ENCODE data around the gene PDE9A. TPM values are rescaled to one million over a fixed set of nuclear protein-coding genes. Genes with fewer than 3 reads are reported as not detected.
"Not testable (repeated sequence)": the region's sequence is repeated elsewhere in the genome, so short reads cannot be mapped to it uniquely, and the experiment has no call there.

Gene PDE9A
- 16.6 and 17.5 TPM in 2 replicates for total RNA-seq

GRCh38 chr21:42653231-42654061 is at the start of gene PDE9A:
TSS of gene PDE9A (plus strand) at chr21:42653621. CDS start at chr21:42653815, 194 bp downstream.
- Mint-ChIP-seq H3K4me3 (ENCODE audit: low read depth) (peak within 1 kb of the TSS; percentile 77), H3K36me3 (ENCODE audit: low read depth) (no peaks in the 10 kb centered on the region), H3K4me1 (ENCODE audit: low read depth) (peaks cover 8% of the 10 kb centered on the region), H3K27me3 (ENCODE audit: low read depth) (peaks cover 27% of the 10 kb centered on the region), H3K9me3 (no peaks in the 10 kb centered on the region), H3K27ac (peak within 1 kb of the TSS; percentile 42)
- intact Hi-C loops (cut with micrococcal nuclease): loop anchor here (2.0 to 5.0 kb wide), 3 partner anchors 31 to 179 kb away; no protein-coding TSS in a partner anchor
- no peak for DNase-seq (ENCODE audit: low spot score)

GRCh38 chr21:42607102-42607501 is 46.3 kb upstream of the PDE9A start:
- peaks cover 14% of the 10 kb centered on the region for H3K27me3 Mint-ChIP-seq (ENCODE audit: low read depth)

GRCh38 chr21:42607525-42608102 is 45.8 kb upstream of the PDE9A start:
- Mint-ChIP-seq H3K27me3 (ENCODE audit: low read depth) (peaks cover 14% of the 10 kb centered on the region), H3K4me1 (ENCODE audit: low read depth) (peaks cover 10% of the 10 kb centered on the region), H3K9me3 (peaks cover 36% of the 10 kb centered on the region), H3K36me3 (ENCODE audit: low read depth) (no peaks in the 10 kb centered on the region), H3K4me3 (ENCODE audit: low read depth) (no peak overlapping the region), H3K27ac (no peak overlapping the region)
- intact Hi-C loops (cut with micrococcal nuclease): no loop called here
- no peak for DNase-seq (ENCODE audit: low spot score)

More at GRCh38 chr21:42607102-42607501, 46.3 kb upstream of the PDE9A start:
- Mint-ChIP-seq H3K4me1 (ENCODE audit: low read depth) (peaks cover 10% of the 10 kb centered on the region), H3K4me3 (ENCODE audit: low read depth) (no peak overlapping the region), H3K9me3 (peaks cover 31% of the 10 kb centered on the region), H3K36me3 (ENCODE audit: low read depth) (no peaks in the 10 kb centered on the region), H3K27ac (no peak overlapping the region)
- intact Hi-C loops (cut with micrococcal nuclease): no loop called here
- DNase-seq (ENCODE audit: low spot score): no peak

GRCh38 chr21:42608446-42608845 is 45.0 kb upstream of the PDE9A start:
- Mint-ChIP-seq H3K27me3 (ENCODE audit: low read depth) (peaks cover 16% of the 10 kb centered on the region), H3K9me3 (peaks cover 38% of the 10 kb centered on the region), H3K27ac (no peak overlapping the region), H3K4me1 (ENCODE audit: low read depth) (peaks cover 10% of the 10 kb centered on the region), H3K4me3 (ENCODE audit: low read depth) (no peak overlapping the region), H3K36me3 (ENCODE audit: low read depth) (no peaks in the 10 kb centered on the region)
- no peak for DNase-seq (ENCODE audit: low spot score)
- intact Hi-C loops (cut with micrococcal nuclease): no loop called here

GRCh38 chr21:42609811-42610210 is 43.6 kb upstream of the PDE9A start:
- peaks cover 12% of the 10 kb centered on the region for H3K27me3 Mint-ChIP-seq (ENCODE audit: low read depth)
- no peak overlapping the region for H3K4me3 Mint-ChIP-seq (ENCODE audit: low read depth)
- H3K4me1 Mint-ChIP-seq (ENCODE audit: low read depth): peaks cover 10% of the 10 kb centered on the region
- intact Hi-C loops (cut with micrococcal nuclease): loop anchor here (5.0 kb wide), 1 partner anchor 122 kb away; no protein-coding TSS in a partner anchor
- H3K27ac Mint-ChIP-seq: no peak overlapping the region
- peaks cover 29% of the 10 kb centered on the region for H3K9me3 Mint-ChIP-seq
- no peak for DNase-seq (ENCODE audit: low spot score)
- H3K36me3 Mint-ChIP-seq (ENCODE audit: low read depth): no peaks in the 10 kb centered on the region

GRCh38 chr21:42611852-42612251 is 41.6 kb upstream of the PDE9A start:
- peaks cover 10% of the 10 kb centered on the region for H3K4me1 Mint-ChIP-seq (ENCODE audit: low read depth)
- no peak overlapping the region for H3K27ac Mint-ChIP-seq
- H3K9me3 Mint-ChIP-seq: peaks cover 14% of the 10 kb centered on the region
- no peaks in the 10 kb centered on the region for H3K36me3 Mint-ChIP-seq (ENCODE audit: low read depth)
- intact Hi-C loops (cut with micrococcal nuclease): loop anchor here (5.0 kb wide), 1 partner anchor 120 kb away; no protein-coding TSS in a partner anchor
- H3K4me3 Mint-ChIP-seq (ENCODE audit: low read depth): no peak overlapping the region
- no peak for DNase-seq (ENCODE audit: low spot score)
- peaks cover 9% of the 10 kb centered on the region for H3K27me3 Mint-ChIP-seq (ENCODE audit: low read depth)

- Mint-ChIP-seq H3K27me3 (ENCODE audit: low read depth) (peaks cover 9% of the 10 kb centered on the region), H3K4me1 (ENCODE audit: low read depth) (peaks cover 10% of the 10 kb centered on the region), H3K4me3 (ENCODE audit: low read depth) (no peak overlapping the region), H3K27ac (no peak overlapping the region), H3K36me3 (ENCODE audit: low read depth) (no peaks in the 10 kb centered on the region), H3K9me3 (peaks cover 14% of the 10 kb centered on the region)
- no peak for DNase-seq (ENCODE audit: low spot score)
- intact Hi-C loops (cut with micrococcal nuclease): loop anchor here (5.0 kb wide), 1 partner anchor 120 kb away; no protein-coding TSS in a partner anchor
Observed at GRCh38 chr21:42612390-42612789, 41.0 kb upstream of the PDE9A start.

- H3K4me3 Mint-ChIP-seq (ENCODE audit: low read depth): no peak overlapping the region
- peaks cover 10% of the 10 kb centered on the region for H3K4me1 Mint-ChIP-seq (ENCODE audit: low read depth)
- H3K27me3 Mint-ChIP-seq (ENCODE audit: low read depth): peaks cover 18% of the 10 kb centered on the region
- H3K9me3 Mint-ChIP-seq: peaks cover 14% of the 10 kb centered on the region
- H3K27ac Mint-ChIP-seq: no peak overlapping the region
- intact Hi-C loops (cut with micrococcal nuclease): loop anchor here (5.0 kb wide), 1 partner anchor 119 kb away; no protein-coding TSS in a partner anchor
- H3K36me3 Mint-ChIP-seq (ENCODE audit: low read depth): no peaks in the 10 kb centered on the region
- no peak for DNase-seq (ENCODE audit: low spot score)
Observed at GRCh38 chr21:42613756-42614155, 39.7 kb upstream of the PDE9A start.

- H3K4me1 Mint-ChIP-seq (ENCODE audit: low read depth): peaks cover 5% of the 10 kb centered on the region
- H3K9me3 Mint-ChIP-seq: peaks cover 11% of the 10 kb centered on the region
- peak overlapping the region; percentile 11 for H3K27ac Mint-ChIP-seq
- intact Hi-C loops (cut with micrococcal nuclease): loop anchor here (5.0 kb wide), 1 partner anchor 118 kb away; no protein-coding TSS in a partner anchor
- no peak overlapping the region for H3K4me3 Mint-ChIP-seq (ENCODE audit: low read depth)
- no peaks in the 10 kb centered on the region for H3K36me3 Mint-ChIP-seq (ENCODE audit: low read depth)
- peak; percentile 52 for DNase-seq (ENCODE audit: low spot score)
- H3K27me3 Mint-ChIP-seq (ENCODE audit: low read depth): peaks cover 20% of the 10 kb centered on the region
Observed at GRCh38 chr21:42614396-42614795, 39.0 kb upstream of the PDE9A start.

GRCh38 chr21:42614811-42615351 is 38.5 kb upstream of the PDE9A start:
- H3K27me3 Mint-ChIP-seq (ENCODE audit: low read depth): peaks cover 21% of the 10 kb centered on the region
- peak; percentile 55 for DNase-seq (ENCODE audit: low spot score)
- H3K36me3 Mint-ChIP-seq (ENCODE audit: low read depth): no peaks in the 10 kb centered on the region
- intact Hi-C loops (cut with micrococcal nuclease): loop anchor here (5.0 kb wide), 2 partner anchors 67 to 117 kb away; no protein-coding TSS in a partner anchor
- no peak overlapping the region for H3K27ac Mint-ChIP-seq
- peaks cover under 1% of the 10 kb centered on the region for H3K4me1 Mint-ChIP-seq (ENCODE audit: low read depth)
- peaks cover 10% of the 10 kb centered on the region for H3K9me3 Mint-ChIP-seq
- no peak overlapping the region for H3K4me3 Mint-ChIP-seq (ENCODE audit: low read depth)

GRCh38 chr21:42615377-42615776 is 38.0 kb upstream of the PDE9A start:
- not testable (repeated sequence) for H3K4me1 Mint-ChIP-seq (ENCODE audit: low read depth); H3K4me3 Mint-ChIP-seq (ENCODE audit: low read depth); H3K27ac Mint-ChIP-seq; H3K36me3 Mint-ChIP-seq (ENCODE audit: low read depth); DNase-seq (ENCODE audit: low spot score)
- H3K9me3 Mint-ChIP-seq: peaks cover 10% of the 10 kb centered on the region
- H3K27me3 Mint-ChIP-seq (ENCODE audit: low read depth): peaks cover 24% of the 10 kb centered on the region
- intact Hi-C loops (cut with micrococcal nuclease): loop anchor here (5.0 kb wide), 1 partner anchor 67 kb away; no protein-coding TSS in a partner anchor

- Mint-ChIP-seq H3K36me3 (ENCODE audit: low read depth) (no peaks in the 10 kb centered on the region), H3K4me3 (ENCODE audit: low read depth) (no peak overlapping the region), H3K4me1 (ENCODE audit: low read depth) (no peaks in the 10 kb centered on the region), H3K27me3 (ENCODE audit: low read depth) (peaks cover 24% of the 10 kb centered on the region), H3K27ac (no peak overlapping the region), H3K9me3 (peaks cover 10% of the 10 kb centered on the region)
- intact Hi-C loops (cut with micrococcal nuclease): loop anchor here (5.0 kb wide), 1 partner anchor 66 kb away; no protein-coding TSS in a partner anchor
- no peak for DNase-seq (ENCODE audit: low spot score)
Observed at GRCh38 chr21:42615924-42616323, 37.5 kb upstream of the PDE9A start.
